Ovary (tissue), 9 donors: Measurements from ENCODE around the gene SLC39A1. TPM values are rescaled to one million over a fixed set of nuclear protein-coding genes. Genes with fewer than 3 reads are reported as not detected.
"Not testable (repeated sequence)": the region's sequence is repeated elsewhere in the genome, so short reads cannot be mapped to it uniquely, and the experiment has no call there.

Source experiments
- DNase-seq, 5 donors: peaks; one replicate each; pipeline ENCODE4 v3.0.0-alpha.2; 2019 to 2020
- H3K27ac ChIP-seq, 2 donors: fragments of 200-600 bp; one replicate each; pipeline versions ENCODE4 v1.5.1 to v1.8.0; 2019 to 2022
- H3K27me3 ChIP-seq: fragments of 200-600 bp; one replicate; pipeline ENCODE4 v1.8.0; 2022
- H3K36me3 ChIP-seq: fragments of 200-600 bp; sonication (generic); one replicate; pipeline ENCODE4 v1.5.1; 2019
- H3K4me1 ChIP-seq: one replicate; pipeline ENCODE4 v1.8.1; 2013; ENCODE audit warnings: mild to moderate bottlenecking, moderate library complexity; ENCODE audit not compliant: insufficient read depth
- H3K4me3 ChIP-seq: fragments of 200-600 bp; sonication (generic); one replicate; pipeline ENCODE4 v1.5.1; 2017
- H3K9me3 ChIP-seq, 2 donors: fragments of 200-600 bp in 1 of 2; sonication (generic) in 1 of 2; one replicate each; pipeline versions ENCODE4 v1.5.1 to v1.8.1; 2013 to 2019; ENCODE audit warnings: mild to moderate bottlenecking in 1 of 2, moderate library complexity in 1 of 2
- EP300 ChIP-seq: sonication (generic); formaldehyde crosslinking; IDR thresholded peaks from one replicate; pipeline ENCODE4 v1.6.1; 2017; ENCODE audit warnings: antibody characterized with exemption
- POLR2A ChIP-seq: fragments of 450-650 bp; IDR thresholded peaks from one replicate; pipeline ENCODE4 v1.6.1; 2017; ENCODE audit warnings: antibody characterized with exemption, mild to moderate bottlenecking, moderate library complexity
- WGBS, 3 donors: extraction: QIAGEN DNeasy Blood & Tissue Kit in 1 of 3; methylation state at CpG; one replicate each; pipeline versions ENCODE4 v1.1.5 to v1.1.7; 2013 to 2017; 5-methylcytosine and 5-hydroxymethylcytosine counted together
- intact Hi-C, 4 donors: fragments of 100-400 bp; cut with DNase I; formaldehyde crosslinking; loops; one replicate each; pipeline versions ENCODE4 v1.11.0 to v1.15.1; 2022 to 2023
- polyA plus RNA-seq, 2 donors: library from polyadenylated mRNA; stranded (reverse); fragments of 200-250 nt in 1 of 2; fragments of 350-450 nt in 1 of 2; fragmentation: Illumina TruSeq in 1 of 2; extraction: RNeasy Lipid Tissue Mini Kit (QIAGEN cat#74804) in 1 of 2; gene quantifications; one replicate each; pipeline ENCODE4 v1.2.3, GENCODE V29; 2013 to 2014
- total RNA-seq, 7 donors: library from RNA; depleted of rRNA in 2 of 7; stranded (reverse); fragments of >200 nt in 2 of 7; fragmentation: NEBNext Ultra II Directional in 3 of 7; extraction: Animal tissue kit (Norgen Biotek cat#: 25700) in 3 of 7; gene quantifications; one replicate each; pipeline versions ENCODE4 v1.1.0 to v1.2.4, GENCODE V29; 2016 to 2023
- TF ChIP-seq, protein P1 (sequence below), 3 donors: fragments of 450-650 bp in 2 of 3; fragments of 200-600 bp in 1 of 3; IDR thresholded peaks; one replicate each; pipeline versions ENCODE4 v1.5.1 to v1.8.0; 2016 to 2022; ENCODE audit warnings: antibody characterized with exemption in 3 of 3, mild to moderate bottlenecking in 1 of 3
- donor health status: DM: no; HTN: no; CAD: no; lungs with moderate emphysema.
- donor health status: DM: no; HTN: no; CAD: no.
- donor health status: Bipolar disorder and iron deficiency.
- donor health status: DM: yes; HTN: yes; CAD: no.
- donor health status: DM: no; HTN: no; CAD: no.
- donor health status: DM: yes; HTN: yes; CAD: no.

SLC39A1 gene
- total and polyA plus RNA-seq, 9 donors: 59.3 to 121 (median 74.3) TPM

DNA sequence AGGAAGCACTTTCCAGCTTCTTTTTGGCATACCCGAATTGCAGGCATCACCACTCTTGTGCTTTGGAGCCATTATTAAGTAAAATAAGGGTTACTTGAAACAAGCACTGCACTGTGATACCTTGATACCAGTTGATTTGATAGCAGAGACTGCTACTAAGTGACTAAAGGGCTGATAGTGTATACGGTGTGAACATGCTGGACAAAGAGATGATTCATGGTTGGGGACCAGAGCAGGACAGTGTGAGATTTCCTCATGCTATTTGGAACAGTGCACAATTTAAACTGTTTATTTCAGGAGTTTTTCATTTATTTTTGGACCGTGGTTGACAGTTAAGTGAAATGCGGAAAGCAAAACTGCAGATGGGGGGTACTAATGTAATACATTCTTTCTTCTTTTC, 37.1 kb upstream of the SLC39A1 start:
- 74 to 80% (median 74%) methylated on average over 4 of the region's 4 CpGs for WGBS, 3 donors

GRCh38 chr1:153996882-153997281, 33.5 kb upstream of the SLC39A1 start:
- 92 to 94% (median 94%) methylated on average over 10 of the region's 10 CpGs for WGBS, 3 donors
- intact Hi-C loops, DNase-seq, H3K9me3 ChIP-seq, H3K27ac ChIP-seq, H3K4me1 ChIP-seq, H3K36me3 ChIP-seq, H3K4me3 ChIP-seq, H3K27me3 ChIP-seq: not testable (repeated sequence)

More for the DNA sequence above, 37.1 kb upstream of the SLC39A1 start:
- no peak overlapping the region for H3K4me3 ChIP-seq
- H3K36me3 ChIP-seq: no peaks in the 10 kb centered on the region
- intact Hi-C loops: no loop called here
- H3K9me3 ChIP-seq: no peaks in the 10 kb centered on the region
- TF ChIP-seq, protein P1, sequence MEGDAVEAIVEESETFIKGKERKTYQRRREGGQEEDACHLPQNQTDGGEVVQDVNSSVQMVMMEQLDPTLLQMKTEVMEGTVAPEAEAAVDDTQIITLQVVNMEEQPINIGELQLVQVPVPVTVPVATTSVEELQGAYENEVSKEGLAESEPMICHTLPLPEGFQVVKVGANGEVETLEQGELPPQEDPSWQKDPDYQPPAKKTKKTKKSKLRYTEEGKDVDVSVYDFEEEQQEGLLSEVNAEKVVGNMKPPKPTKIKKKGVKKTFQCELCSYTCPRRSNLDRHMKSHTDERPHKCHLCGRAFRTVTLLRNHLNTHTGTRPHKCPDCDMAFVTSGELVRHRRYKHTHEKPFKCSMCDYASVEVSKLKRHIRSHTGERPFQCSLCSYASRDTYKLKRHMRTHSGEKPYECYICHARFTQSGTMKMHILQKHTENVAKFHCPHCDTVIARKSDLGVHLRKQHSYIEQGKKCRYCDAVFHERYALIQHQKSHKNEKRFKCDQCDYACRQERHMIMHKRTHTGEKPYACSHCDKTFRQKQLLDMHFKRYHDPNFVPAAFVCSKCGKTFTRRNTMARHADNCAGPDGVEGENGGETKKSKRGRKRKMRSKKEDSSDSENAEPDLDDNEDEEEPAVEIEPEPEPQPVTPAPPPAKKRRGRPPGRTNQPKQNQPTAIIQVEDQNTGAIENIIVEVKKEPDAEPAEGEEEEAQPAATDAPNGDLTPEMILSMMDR (IDR thresholded peaks at IDR 0.05): no peak
- no peak for TF ChIP-seq EP300
- no peak for TF ChIP-seq POLR2A
- H3K27me3 ChIP-seq: no peaks in the 10 kb centered on the region
- no peak for DNase-seq
- H3K27ac ChIP-seq: no peak overlapping the region
- peaks cover 3% of the 10 kb centered on the region for H3K4me1 ChIP-seq

- TF ChIP-seq POLR2A: no peak
- H3K4me1 ChIP-seq: peaks cover 7% of the 10 kb centered on the region
- intact Hi-C loops: no loop called here
- H3K9me3 ChIP-seq: no peaks in the 10 kb centered on the region
- H3K27ac ChIP-seq: no peak overlapping the region
- H3K36me3 ChIP-seq: no peaks in the 10 kb centered on the region
- no peaks in the 10 kb centered on the region for H3K27me3 ChIP-seq
- DNase-seq: no peak
- H3K4me3 ChIP-seq: no peak overlapping the region
- WGBS, 3 donors: 84 to 90% (median 84%) methylated on average over 11 of the region's 11 CpGs
Observed at GRCh38 chr1:153995640-153996039, 32.3 kb upstream of the SLC39A1 start.

DNA sequence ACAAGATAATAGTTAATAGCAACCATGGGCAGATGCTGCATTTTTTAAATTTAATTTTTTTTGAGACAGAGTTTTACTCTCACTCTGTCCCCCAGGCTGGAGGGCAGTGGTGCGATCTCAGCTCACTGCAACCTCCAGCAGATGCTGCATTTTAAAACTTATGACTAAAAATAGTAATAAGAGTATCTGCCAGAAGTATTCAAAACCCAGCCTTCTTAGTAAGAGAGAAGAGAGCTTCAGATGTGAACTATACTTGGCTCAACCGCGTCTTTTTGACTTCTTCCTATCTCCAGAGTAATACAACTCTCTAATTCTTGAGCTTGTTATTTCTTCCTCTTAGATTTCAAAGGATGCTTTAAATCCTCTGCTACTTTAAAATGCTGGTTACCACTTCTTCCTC, 31.9 kb upstream of the SLC39A1 start:
- Histone ChIP-seq H3K4me3 (no peak overlapping the region), H3K36me3 (no peaks in the 10 kb centered on the region), H3K4me1 (peaks cover 7% of the 10 kb centered on the region), H3K27ac (no peak overlapping the region), H3K27me3 (no peaks in the 10 kb centered on the region), H3K9me3 (no peaks in the 10 kb centered on the region)
- WGBS, 3 donors: 11 to 19% (median 18%) methylated on average over 3 of the region's 3 CpGs
- TF ChIP-seq POLR2A (no peak), EP300 (no peak)
- TF ChIP-seq, protein P1 (IDR thresholded peaks at IDR 0.05): no peak
- intact Hi-C loops: no loop called here
- no peak for DNase-seq

DNA sequence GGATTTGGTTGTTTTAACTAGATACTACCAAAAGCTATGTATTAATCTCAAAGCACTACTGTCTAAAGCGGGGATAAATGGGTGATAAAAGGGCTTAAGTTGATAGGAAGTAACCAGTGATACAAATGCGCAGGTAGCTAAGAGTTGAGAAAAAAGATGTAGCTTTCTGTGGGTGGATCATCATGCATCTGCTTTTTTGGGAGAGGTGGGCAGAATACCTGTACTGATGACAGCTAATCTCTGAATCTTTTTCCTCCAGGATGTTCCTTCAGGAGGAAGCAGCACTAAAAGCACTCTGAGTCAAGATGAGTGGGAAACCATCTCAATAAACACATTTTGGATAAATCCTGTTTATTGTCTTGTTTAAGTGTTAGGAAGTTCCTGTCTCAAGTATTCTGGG, 28.5 kb upstream of the SLC39A1 start:
- no peak for DNase-seq
- no peaks in the 10 kb centered on the region for H3K27me3 ChIP-seq
- no peaks in the 10 kb centered on the region for H3K9me3 ChIP-seq
- 86 to 94% (median 87%) methylated on average over 2 of the region's 2 CpGs for WGBS, 3 donors
- intact Hi-C loops: no loop called here
- H3K36me3 ChIP-seq: no peaks in the 10 kb centered on the region
- H3K4me1 ChIP-seq: peaks cover 10% of the 10 kb centered on the region
- TF ChIP-seq, protein P1 (IDR thresholded peaks at IDR 0.05): no peak
- TF ChIP-seq EP300: no peak
- TF ChIP-seq POLR2A: no peak
- peak overlapping the region in 1 of 2 donors; percentile 85 for H3K27ac ChIP-seq
- peak overlapping the region; percentile 83 for H3K4me3 ChIP-seq
